ENCODE results near the gene PSMA1.
"Not testable (repeated sequence)": the region's sequence is repeated elsewhere in the genome, so short reads cannot be mapped to it uniquely, and the experiment has no call there.

PSMA1 gene

DNA sequence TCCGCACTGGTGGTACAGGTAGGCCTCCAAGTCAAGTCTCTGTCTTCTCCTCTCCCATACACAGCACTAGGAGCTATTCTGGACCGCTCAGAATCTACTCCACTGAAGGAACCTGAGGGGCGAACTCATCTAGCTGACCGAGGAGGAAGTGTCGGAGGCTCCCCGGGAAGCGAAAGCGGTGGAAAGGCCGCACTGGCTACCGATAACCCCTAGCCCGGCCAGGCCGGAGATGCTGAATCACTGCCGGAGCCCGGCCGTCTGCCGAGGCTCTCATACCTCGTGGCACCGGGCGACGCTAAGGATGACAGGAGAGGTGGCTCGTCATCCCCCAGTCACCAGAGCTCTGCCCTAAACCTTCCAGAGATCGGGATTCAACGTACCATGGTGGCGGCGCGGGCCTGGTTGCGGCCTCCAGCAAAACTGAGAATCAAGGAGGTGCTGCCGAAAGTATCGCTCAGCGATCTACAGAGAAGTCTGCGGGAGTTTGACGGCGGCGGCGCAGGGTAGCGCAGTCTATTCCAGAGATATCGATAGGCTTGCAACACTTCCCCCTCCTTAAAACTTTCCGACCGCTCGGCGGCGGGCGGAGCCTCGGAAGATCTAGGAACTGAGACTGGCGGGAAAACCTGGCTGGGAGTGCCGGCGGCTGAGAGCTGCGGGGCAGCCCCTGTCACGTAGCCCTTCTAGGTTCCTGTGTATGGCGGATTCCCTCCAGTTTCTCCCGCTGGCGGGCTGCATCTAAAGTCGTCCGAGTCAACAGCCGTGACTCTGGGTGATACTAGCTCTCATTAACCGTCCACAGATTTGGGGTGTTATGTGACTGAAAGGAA lies at the start of gene PSMA1:
PSMA1 (minus strand) TSS at position 470 of the 830 bp plus-strand sequence; CDS start at position 383, 87 bp downstream.
- in situ Hi-C loops (cut with HindIII; ENCODE audit: low sequenced_read_pairs), result no loop called here
- peak; percentile 14 for TF ChIP-seq CTCF (IDR thresholded peaks at IDR 0.05; ENCODE audit: low read depth, low read length)
- peak; percentile 97 for DNase-seq (ENCODE audit: low read depth, low spot score)
- H3K4me3 ChIP-seq (ENCODE audit: low read depth, low read length), result peak within 1 kb of the TSS; percentile 96

DNA sequence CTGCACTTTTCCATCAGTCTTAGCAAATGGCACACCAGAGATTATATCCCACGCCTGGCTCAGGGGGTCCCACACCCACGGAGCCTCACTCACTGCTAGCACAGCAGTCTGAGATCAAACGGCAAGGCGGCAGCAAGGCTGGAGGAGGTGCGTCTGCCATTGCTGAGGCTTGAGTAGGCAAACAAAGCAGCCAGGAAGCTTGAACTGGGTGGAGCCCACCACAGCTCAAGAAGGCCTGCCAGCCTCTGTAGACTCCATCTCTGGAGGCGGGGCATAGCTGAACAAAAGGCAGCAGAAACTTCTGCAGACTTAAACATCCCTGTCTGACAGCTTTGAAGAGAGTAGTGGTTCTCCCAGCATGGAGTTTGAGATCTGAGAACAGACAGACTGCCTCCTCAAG lies 49.3 kb upstream of the PSMA1 start:
- H3K4me3 ChIP-seq (ENCODE audit: low read depth, low read length); in situ Hi-C loops (cut with HindIII; ENCODE audit: low sequenced_read_pairs); DNase-seq (ENCODE audit: low read depth, low spot score): not testable (repeated sequence)

DNA sequence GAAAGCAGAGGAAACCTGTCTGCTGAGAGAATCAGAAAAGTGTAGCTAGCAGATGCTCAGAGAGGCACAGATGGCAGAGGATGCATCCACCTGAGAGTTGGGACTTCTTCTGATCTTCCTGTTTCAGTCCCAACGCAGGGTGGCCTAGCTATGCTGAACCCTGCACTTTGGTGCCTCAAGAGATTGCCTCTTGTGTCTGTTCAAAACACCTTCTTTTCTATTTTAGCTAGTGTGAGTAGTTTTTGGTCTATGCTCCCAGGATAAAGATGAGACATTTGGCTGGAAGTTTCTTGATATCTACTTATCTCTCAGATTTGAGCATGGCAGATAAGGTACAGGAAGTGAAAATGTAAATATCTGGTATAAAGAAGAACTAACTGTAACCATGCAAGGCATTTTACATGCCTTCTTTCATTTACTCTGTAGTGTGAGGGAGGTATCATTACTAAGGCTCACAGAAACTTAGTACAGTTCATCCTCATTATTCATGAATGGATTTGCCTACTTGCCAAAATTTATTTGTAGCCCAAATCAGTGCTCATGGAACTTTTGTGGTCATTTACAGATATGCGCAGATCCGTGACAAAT lies 47.0 kb upstream of the PSMA1 start:
- no peak for TF ChIP-seq CTCF (IDR thresholded peaks at IDR 0.05; ENCODE audit: low read depth, low read length)
- DNase-seq (ENCODE audit: low read depth, low spot score), result no peak
- H3K4me3 ChIP-seq (ENCODE audit: low read depth, low read length), result no peak overlapping the region
- in situ Hi-C loops (cut with HindIII; ENCODE audit: low sequenced_read_pairs), result no loop called here

GRCh38 chr11:14566331-14567063 lies 46.3 kb upstream of the PSMA1 start:
- TF ChIP-seq CTCF (IDR thresholded peaks at IDR 0.05; ENCODE audit: low read depth, low read length), result no peak
- H3K4me3 ChIP-seq (ENCODE audit: low read depth, low read length), result no peak overlapping the region
- in situ Hi-C loops (cut with HindIII; ENCODE audit: low sequenced_read_pairs), result no loop called here
- DNase-seq (ENCODE audit: low read depth, low spot score), result no peak

DNA sequence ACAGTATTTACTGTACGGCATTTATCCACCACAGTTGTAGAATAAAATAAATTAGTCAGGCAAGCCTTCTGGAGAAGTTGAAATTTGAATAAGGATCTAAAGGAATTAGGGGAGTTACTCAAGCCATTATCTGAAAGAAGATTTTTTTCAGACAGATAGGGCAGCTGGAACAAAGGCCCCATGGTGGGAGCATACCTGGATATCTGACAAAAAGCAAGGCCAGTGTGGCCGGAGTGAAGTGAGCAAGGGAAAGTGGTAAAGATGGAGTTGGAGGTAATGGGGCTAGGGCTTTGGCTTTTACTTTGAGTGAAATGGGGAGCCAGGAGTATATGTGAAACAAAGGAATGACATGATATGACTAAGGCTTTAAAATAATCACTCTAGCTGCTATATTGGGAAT lies 45.7 kb upstream of the PSMA1 start:
- in situ Hi-C loops (cut with HindIII; ENCODE audit: low sequenced_read_pairs), result no loop called here
- no peak for DNase-seq (ENCODE audit: low read depth, low spot score)
- H3K4me3 ChIP-seq (ENCODE audit: low read depth, low read length), result no peak overlapping the region
- no peak for TF ChIP-seq CTCF (IDR thresholded peaks at IDR 0.05; ENCODE audit: low read depth, low read length)

DNA sequence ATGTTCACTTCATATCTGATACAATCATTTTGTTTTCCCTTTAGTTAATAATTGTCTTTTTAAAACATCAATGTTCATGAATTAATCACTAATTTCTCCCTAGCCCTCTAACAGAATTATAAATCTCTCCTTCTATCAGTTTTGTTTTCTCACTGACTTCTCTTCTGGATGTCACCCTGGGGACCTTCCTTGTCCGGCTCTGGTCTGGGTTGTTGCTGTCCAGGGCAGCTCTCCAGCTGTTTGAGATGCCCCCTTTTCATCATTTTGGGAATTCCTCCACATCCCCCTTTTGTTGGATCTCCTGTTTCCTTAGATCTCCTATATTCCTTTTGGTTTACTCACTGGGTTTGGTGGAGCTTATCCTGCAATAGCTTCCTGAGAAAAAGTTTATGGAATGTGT lies 35.6 kb upstream of the PSMA1 start:
- DNase-seq (ENCODE audit: low read depth, low spot score), result no peak

More for the DNA sequence above, 35.6 kb upstream of the PSMA1 start:
- in situ Hi-C loops (cut with HindIII; ENCODE audit: low sequenced_read_pairs), result no loop called here
- no peak overlapping the region for H3K4me3 ChIP-seq (ENCODE audit: low read depth, low read length)
- TF ChIP-seq CTCF (IDR thresholded peaks at IDR 0.05; ENCODE audit: low read depth, low read length), result no peak
